Endothelial cell of umbilical vein (primary cell): ENCODE data around the gene PRM3. TPM values are rescaled to one million over a fixed set of nuclear protein-coding genes. Genes with fewer than 3 reads are reported as not detected.

ENCODE experiments used
- BruUV-seq: library from RNA; stranded (reverse); fragments of 400-500 nt; replicated peaks from 2 replicates; lab custom pipeline; 2021; lab: Mats Ljungman, UMichigan
- CTCF ChIA-PET: fragments of 300-600, 350-600 bp; sonication (Branson Sonifier 250); formaldehyde crosslinking; loops from one replicate; lab custom pipeline; 2021; ENCODE audit warnings: antibody characterized with exemption, inconsistent platforms; lab: Charles Lee
- POLR2A ChIA-PET: fragments of 300-600, 350-600 bp; sonication (Branson Sonifier 250); formaldehyde crosslinking; loops from one replicate; lab custom pipeline; 2021; ENCODE audit warnings: antibody characterized with exemption, inconsistent platforms; lab: Charles Lee
- DNase-seq: peaks from one replicate; pipeline ENCODE4 v3.0.0-alpha.2; 2011; ENCODE audit warnings: low read depth, low spot score
- FAIRE-seq: peaks from 2 replicates; lab custom pipeline; 2011; peaks lifted over from hg19 to GRCh38; lab: Jason Lieb, UNC
- H2AFZ ChIP-seq: 2 replicates; pipeline ENCODE4 v1.6.0; 2012; ENCODE audit warnings: low read depth, low read length, control low read depth, inconsistent platforms
- H3K27ac ChIP-seq: 2 replicates; pipeline ENCODE4 v1.5.1; 2011; ENCODE audit warnings: low read depth, mild to moderate bottlenecking, control low read depth, low read length, moderate library complexity; ENCODE audit not compliant: insufficient read depth
- H3K27me3 ChIP-seq, 2 experiments: 2 replicates each; pipeline versions ENCODE4 v1.6.0 to v1.6.1; 2011; ENCODE audit warnings: low read length in 2 of 2, mixed read lengths in 1 of 2; ENCODE audit not compliant: control insufficient read depth in 2 of 2, insufficient read depth in 2 of 2
- H3K36me3 ChIP-seq, 2 experiments: 2 replicates in 1 of 2; 3 replicates in 1 of 2; pipeline ENCODE4 v1.5.1; 2011; ENCODE audit warnings: low read length in 2 of 2, mild to moderate bottlenecking in 1 of 2, moderate library complexity in 1 of 2; ENCODE audit not compliant: control insufficient read depth in 2 of 2, insufficient read depth in 2 of 2; ENCODE audit errors: extremely low read depth in 1 of 2
- H3K4me1 ChIP-seq: 3 replicates; pipeline ENCODE4 v1.5.1; 2011; ENCODE audit warnings: mild to moderate bottlenecking, low read length; ENCODE audit not compliant: control insufficient read depth, insufficient read depth; ENCODE audit errors: extremely low read depth
- H3K4me2 ChIP-seq: 2 replicates; pipeline ENCODE4 v1.6.1; 2011; ENCODE audit warnings: low read length, control low read depth, mixed read lengths; ENCODE audit not compliant: insufficient read depth
- H3K4me3 ChIP-seq, 3 experiments: fragments of 200-600 bp in 1 of 3; sonication (generic), shearing (Covaris generic) in 1 of 3; replicated peaks in 1 of 3; 2 replicates each; pipeline ENCODE4 v1.5.1; 2011 to 2016; ENCODE audit warnings: control low read depth in 3 of 3, low read length in 3 of 3, mild to moderate bottlenecking in 2 of 3, inconsistent platforms in 1 of 3, low read depth in 1 of 3, moderate library complexity in 1 of 3; ENCODE audit not compliant: insufficient read depth in 1 of 3
- H3K79me2 ChIP-seq: 2 replicates; pipeline ENCODE4 v1.6.0; 2012; ENCODE audit warnings: low read length, inconsistent platforms; ENCODE audit not compliant: control insufficient read depth, insufficient read depth
- H3K9ac ChIP-seq: replicated peaks from 2 replicates; pipeline ENCODE3; 2011; ENCODE audit warnings: low read length, control low read depth; ENCODE audit not compliant: insufficient read depth; ENCODE audit errors: extremely low read depth
- H3K9me1 ChIP-seq: replicated peaks from 3 replicates; pipeline ENCODE4 v1.6.0; 2011; ENCODE audit warnings: mild to moderate bottlenecking, low read length; ENCODE audit not compliant: control insufficient read depth, insufficient read depth; ENCODE audit errors: extremely low read depth
- H3K9me3 ChIP-seq: replicated peaks from 2 replicates; pipeline ENCODE4 v1.5.1; 2012; ENCODE audit warnings: low read length, inconsistent platforms; ENCODE audit not compliant: control insufficient read depth, insufficient read depth
- H4K20me1 ChIP-seq: replicated peaks from 2 replicates; pipeline ENCODE3; 2011; ENCODE audit warnings: mild to moderate bottlenecking, low read length; ENCODE audit not compliant: control insufficient read depth, insufficient read depth; ENCODE audit errors: extremely low read depth
- EZH2 ChIP-seq: IDR thresholded peaks from 2 replicates; pipeline ENCODE4 v1.6.1; 2012; ENCODE audit warnings: borderline replicate concordance, low read depth, mild to moderate bottlenecking, moderate library complexity, low read length, inconsistent platforms; ENCODE audit not compliant: severe bottlenecking
- FOS ChIP-seq: IDR thresholded peaks from 2 replicates; pipeline ENCODE4 v1.6.1; 2011; ENCODE audit warnings: mild to moderate bottlenecking, low read length, moderate library complexity, borderline replicate concordance; ENCODE audit not compliant: insufficient read depth
- GATA2 ChIP-seq: IDR thresholded peaks from 2 replicates; pipeline ENCODE4 v1.7.0; 2011; ENCODE audit warnings: low read depth, mild to moderate bottlenecking, moderate library complexity, mixed read lengths, low read length; ENCODE audit not compliant: insufficient read length, insufficient read depth
- JUN ChIP-seq: IDR thresholded peaks from 2 replicates; pipeline ENCODE4 v1.6.1; 2011; ENCODE audit warnings: borderline replicate concordance, low read depth; ENCODE audit not compliant: insufficient read length, insufficient read depth
- MYC ChIP-seq: IDR thresholded peaks from one replicate; pipeline ENCODE4 v1.6.1; 2011; ENCODE audit warnings: mild to moderate bottlenecking, low read depth, low read length
- POLR2A ChIP-seq: IDR thresholded peaks from 2 replicates; pipeline ENCODE4 v1.6.1; 2012; ENCODE audit warnings: low read depth, mild to moderate bottlenecking, control low read depth, low read length
- POLR2AphosphoS5 ChIP-seq: IDR thresholded peaks from 2 replicates; pipeline ENCODE4 v1.6.1; 2012; ENCODE audit warnings: low read depth, mild to moderate bottlenecking, control low read depth, low read length, moderate library complexity; ENCODE audit not compliant: insufficient read depth
- dilution Hi-C: fragments of 300-500 bp; cut with MboI; formaldehyde crosslinking; loops from one replicate; pipeline ENCODE4 v1.15.0; 2019; ENCODE audit warnings: low sequenced_read_pairs; ENCODE audit not compliant: extremely low pct_ligation_motif_present
- intact Hi-C: fragments of 100-400 bp; cut with micrococcal nuclease; formaldehyde crosslinking; loops from one replicate; pipeline ENCODE4 v1.10.0; 2022
- polyA plus RNA-seq, 4 experiments: library from polyadenylated mRNA; depleted of rRNA in 3 of 4; stranded (reverse) in 3 of 4; unstranded in 1 of 4; fragments of >200 nt; gene quantifications; 2 replicates each; pipeline versions ENCODE4 v1.2.1 to v1.2.3, GENCODE V29; 2011 to 2012; ENCODE audit warnings: missing spikeins in 1 of 4
- total RNA-seq: library from RNA; stranded (reverse); gene quantifications from 2 replicates; pipeline ENCODE4 v1.2.3, GENCODE V29; 2021
- TF ChIP-seq, protein P1 (sequence below): IDR thresholded peaks from 2 replicates; pipeline ENCODE4 v1.6.1; 2011; ENCODE audit not compliant: insufficient read depth, insufficient read length
- TF ChIP-seq, protein P2 (sequence below), 2 donors: IDR thresholded peaks; 1 replicate in 1 of 2; 2 replicates in 1 of 2; pipeline ENCODE4 v1.5.1; 2011; ENCODE audit warnings: low read length in 2 of 2, mild to moderate bottlenecking in 2 of 2, moderate library complexity in 2 of 2, control low read depth in 1 of 2, inconsistent platforms in 1 of 2, low read depth in 1 of 2; ENCODE audit not compliant: insufficient read depth in 1 of 2; ENCODE audit errors: extremely low read depth in 1 of 2

PRM3 gene
- total and polyA plus RNA-seq, 2 donors (not counting 3 experiments of a cell fraction or from before 2014, with no cell fraction given), result not detected

DNA sequence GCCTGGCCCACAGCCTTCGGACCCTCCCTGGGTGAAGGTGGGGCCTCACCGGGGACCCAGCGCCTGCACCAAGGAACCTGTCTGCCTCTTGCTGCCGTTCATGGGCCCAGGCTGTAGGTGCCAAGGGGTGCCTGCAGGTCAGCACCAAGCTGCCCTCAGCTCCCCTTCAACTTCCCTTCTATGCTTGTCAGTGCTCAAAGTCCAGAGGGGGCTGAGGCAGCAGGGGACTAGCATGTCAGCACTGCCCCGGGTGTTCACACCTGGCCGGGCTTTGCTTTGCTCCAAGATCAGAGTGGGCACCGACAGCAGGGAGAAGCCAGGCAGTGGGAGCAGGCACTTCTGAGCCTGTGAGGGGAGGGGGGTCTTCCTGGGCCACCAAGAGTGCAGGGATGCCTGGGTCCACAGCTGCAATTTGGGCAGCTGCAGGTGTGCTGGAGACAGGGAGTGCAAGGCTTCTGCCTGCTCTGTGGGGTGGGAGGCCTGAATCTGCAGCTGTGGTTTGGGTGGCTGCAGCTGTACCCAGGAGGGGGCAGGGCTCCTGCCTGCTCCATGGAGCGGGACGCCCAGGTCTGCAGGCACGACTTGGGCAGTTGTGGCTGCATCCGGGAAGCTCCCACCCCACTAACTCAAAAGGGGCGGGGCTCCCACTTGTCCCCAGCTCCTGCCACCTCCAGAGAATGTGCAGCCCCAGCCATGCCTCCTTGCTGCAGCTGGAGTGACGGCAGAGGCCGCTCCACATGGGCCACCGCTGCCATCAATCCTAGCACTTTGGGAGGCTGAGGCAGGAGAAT lies 35.3 kb upstream of the PRM3 start:
- no peak overlapping the region for H3K4me3 ChIP-seq
- ChIA-PET CTCF (interaction anchor here (0.6 kb wide), 1 partner anchor 245 kb away, joined by 5 read pairs; no protein-coding TSS in a partner anchor), POLR2A (no interaction called here)
- H3K27ac ChIP-seq, result no peak overlapping the region
- no peaks in the 10 kb centered on the region for H4K20me1 ChIP-seq
- no TSS peak for BruUV-seq
- H3K9ac ChIP-seq, result no peak overlapping the region
- H2AFZ ChIP-seq, result no peak overlapping the region
- no peaks in the 10 kb centered on the region for H3K27me3 ChIP-seq
- H3K9me1 ChIP-seq, result no peaks in the 10 kb centered on the region
- H3K9me3 ChIP-seq, result no peaks in the 10 kb centered on the region
- H3K36me3 ChIP-seq, result no peaks in the 10 kb centered on the region
- intact Hi-C loops (no loop called here), dilution Hi-C loops (no loop called here)
- FAIRE-seq (no peak), DNase-seq (no peak)
- no peak overlapping the region for H3K4me2 ChIP-seq
- TF ChIP-seq, protein P1, sequence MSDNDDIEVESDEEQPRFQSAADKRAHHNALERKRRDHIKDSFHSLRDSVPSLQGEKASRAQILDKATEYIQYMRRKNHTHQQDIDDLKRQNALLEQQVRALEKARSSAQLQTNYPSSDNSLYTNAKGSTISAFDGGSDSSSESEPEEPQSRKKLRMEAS, result no peak
- TF ChIP-seq, protein P2, sequence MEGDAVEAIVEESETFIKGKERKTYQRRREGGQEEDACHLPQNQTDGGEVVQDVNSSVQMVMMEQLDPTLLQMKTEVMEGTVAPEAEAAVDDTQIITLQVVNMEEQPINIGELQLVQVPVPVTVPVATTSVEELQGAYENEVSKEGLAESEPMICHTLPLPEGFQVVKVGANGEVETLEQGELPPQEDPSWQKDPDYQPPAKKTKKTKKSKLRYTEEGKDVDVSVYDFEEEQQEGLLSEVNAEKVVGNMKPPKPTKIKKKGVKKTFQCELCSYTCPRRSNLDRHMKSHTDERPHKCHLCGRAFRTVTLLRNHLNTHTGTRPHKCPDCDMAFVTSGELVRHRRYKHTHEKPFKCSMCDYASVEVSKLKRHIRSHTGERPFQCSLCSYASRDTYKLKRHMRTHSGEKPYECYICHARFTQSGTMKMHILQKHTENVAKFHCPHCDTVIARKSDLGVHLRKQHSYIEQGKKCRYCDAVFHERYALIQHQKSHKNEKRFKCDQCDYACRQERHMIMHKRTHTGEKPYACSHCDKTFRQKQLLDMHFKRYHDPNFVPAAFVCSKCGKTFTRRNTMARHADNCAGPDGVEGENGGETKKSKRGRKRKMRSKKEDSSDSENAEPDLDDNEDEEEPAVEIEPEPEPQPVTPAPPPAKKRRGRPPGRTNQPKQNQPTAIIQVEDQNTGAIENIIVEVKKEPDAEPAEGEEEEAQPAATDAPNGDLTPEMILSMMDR (IDR thresholded peaks at IDR 0.05; ENCODE audit: extremely low read depth in 1 of 2, insufficient read depth in 1 of 2, low read depth in 1 of 2, low read length in 2 of 2), result no peak
- TF ChIP-seq GATA2 (no peak), JUN (no peak), POLR2A (no peak), MYC (no peak), FOS (no peak), EZH2 (no peak), POLR2AphosphoS5 (no peak)
- no peaks in the 10 kb centered on the region for H3K4me1 ChIP-seq
- H3K79me2 ChIP-seq, result no peaks in the 10 kb centered on the region
